Measurements from ENCODE around the gene HTR7.

- TF ChIP-seq TAF1 (IDR thresholded peaks at IDR 0.05; ENCODE audit: low read depth) (no peak), EP300 (IDR thresholded peaks at IDR 0.05; ENCODE audit: borderline replicate concordance) (no peak), CEBPB (IDR thresholded peaks at IDR 0.05) (no peak), NFIC (IDR thresholded peaks at IDR 0.05) (no peak), RAD21 (IDR thresholded peaks at IDR 0.05; ENCODE audit: low read depth) (no peak)
These were observed 72.1 kb downstream of the HTR7 start for GRCh38 chr10:90785782-90786181.

Measured in Ishikawa (cell line).